GM21723 (cell line): ENCODE measurements around the gene TEX44.
A peak's percentile ranks its signal among the peaks of the same experiment; 100 is the strongest.
"Not testable (repeated sequence)": the region's sequence is repeated elsewhere in the genome, so short reads cannot be mapped to it uniquely, and the experiment has no call there.

ENCODE experiments used
- ATAC-seq: cut with Tn5 transposase; IDR thresholded peaks from one replicate; pipeline ENCODE4 v1.9.1; 2021; ENCODE audit warnings: mild to moderate bottlenecking, moderate library complexity; ENCODE audit not compliant: unreplicated experiment

TEX44 gene

DNA sequence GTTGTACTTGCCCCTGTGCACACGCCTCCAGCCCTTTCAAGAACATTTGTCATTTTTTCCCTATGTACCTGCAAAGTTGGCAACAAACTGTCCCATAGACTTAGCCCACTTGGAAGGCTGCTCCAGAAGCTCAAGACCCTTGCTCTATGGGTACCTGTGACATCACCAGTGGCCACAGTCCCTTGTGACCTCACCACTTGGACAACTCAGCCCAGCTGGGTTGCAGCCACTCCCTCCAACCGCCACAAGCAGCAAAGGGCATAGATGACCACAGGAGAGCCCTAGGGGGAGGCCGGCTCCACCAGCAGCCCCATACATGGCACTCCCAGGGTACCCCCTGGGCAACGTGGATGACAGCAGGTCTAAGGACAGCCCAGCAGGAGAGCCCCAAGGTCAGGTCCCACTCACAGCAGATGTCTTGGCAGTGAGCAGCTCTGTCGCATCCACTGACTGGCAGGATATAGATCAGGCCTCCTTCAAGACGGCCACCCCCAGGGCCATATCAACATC, at the start of gene TEX44:
TEX44 (plus strand) TSS at position 229 of the 510 bp plus-strand sequence; CDS start at position 317, 88 bp downstream.
- no peak for ATAC-seq

DNA sequence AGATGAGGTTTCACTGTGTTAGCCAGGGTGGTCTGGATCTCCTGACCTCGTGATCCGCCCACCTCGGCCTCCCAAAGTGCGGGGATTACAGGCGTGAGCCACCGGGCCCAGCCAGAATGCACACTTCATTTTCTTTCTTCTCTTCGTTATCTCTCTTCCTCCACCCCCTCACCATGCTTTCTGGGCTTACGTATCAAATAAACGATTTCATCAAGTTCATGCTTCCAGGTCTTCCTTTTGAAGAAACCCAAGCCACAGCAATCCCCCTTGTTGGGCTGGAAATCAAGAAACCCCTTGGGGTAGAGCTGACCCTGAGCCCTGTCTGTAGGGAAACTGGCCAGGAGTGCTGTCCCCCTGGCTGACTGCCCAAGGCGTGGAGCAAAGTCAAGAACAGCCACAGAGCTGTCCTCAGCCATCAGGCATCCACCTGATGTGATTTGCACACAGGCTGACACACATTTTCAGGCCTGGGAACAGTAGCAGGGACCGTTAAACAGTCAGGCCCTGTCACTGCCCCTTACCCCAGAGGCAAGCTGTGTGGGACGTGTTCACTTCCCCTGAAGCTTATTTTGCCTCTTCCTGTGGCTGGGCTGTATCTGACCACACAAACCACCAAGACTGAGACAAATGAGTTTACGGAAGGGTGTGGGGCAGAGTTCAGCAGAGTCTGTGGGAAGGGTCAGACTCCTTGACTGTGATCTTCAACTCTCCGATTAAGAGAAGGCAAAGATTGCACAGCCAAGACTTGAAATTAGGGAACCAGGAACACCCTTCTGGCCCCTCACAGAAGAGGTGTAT, 47.4 kb upstream of the TEX44 start:
- ATAC-seq = peak; percentile 99

DNA sequence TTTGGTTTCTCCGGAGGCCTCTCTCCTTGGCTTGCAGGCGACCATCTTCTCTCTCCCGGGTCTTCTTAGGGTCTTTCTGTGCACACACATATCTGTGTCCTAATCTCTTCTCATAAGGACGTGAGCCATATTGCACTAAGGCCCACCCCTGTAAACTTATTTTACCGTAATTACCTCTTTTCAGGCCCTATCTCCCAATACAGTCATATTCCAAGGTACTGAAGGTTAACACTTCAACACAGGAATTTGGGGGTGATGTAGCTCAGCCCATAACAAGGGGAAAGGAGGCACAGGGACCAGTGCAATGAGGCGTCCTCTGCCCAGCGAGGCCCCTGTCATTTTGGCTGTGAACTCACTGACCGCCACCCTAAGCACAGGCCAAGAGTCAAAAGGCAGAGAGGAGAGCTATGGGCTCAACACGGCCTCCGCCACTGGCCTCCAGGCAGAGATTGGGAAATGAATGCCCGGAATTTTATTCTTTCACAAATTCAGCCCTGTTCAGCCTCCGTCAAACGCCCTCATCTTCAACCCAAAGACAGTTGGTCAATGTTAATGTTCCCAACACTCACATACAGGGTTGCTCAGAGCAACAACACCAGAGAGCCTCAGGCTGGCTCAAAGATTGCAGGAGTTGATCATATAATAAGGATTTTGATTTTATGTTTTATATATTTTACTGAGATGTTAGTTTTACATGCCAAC, 46.5 kb upstream of the TEX44 start:
- ATAC-seq = no peak

DNA sequence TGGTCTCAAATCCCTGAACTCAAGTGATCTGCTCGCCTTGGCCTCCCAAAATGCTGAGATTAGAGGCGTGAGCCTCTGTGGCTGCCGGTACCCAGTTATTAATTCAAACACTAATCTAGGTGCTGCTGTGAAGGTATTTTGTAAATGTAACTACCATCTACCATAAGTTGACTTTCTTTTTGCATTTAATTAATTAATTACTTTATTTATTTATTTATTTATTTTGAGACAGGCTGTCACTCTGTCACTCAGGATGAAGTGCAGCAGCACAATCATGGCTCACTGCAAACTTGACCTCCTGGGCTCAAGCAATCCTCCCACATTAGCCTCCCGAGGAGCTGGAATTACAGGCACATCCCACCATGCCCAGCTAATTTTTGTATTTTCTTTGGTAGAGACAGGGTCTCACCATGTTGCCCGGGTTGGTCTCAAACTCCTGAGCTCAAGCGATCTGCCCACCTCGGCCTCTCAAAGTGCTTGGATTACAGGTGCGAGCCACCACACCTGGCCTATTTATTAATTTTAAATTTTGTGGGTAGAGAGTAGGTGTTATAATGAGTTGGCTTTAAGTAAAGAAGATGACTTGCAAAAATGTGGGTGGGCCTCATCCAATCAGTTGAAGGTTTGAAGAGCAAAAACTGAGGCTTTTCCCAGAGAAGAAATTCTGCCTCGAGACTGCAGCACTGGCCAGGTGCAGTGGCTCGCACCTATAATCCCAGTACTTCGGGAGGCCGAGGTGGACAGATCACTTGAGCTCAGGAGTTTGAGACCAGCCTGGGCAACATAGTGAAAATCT, 45.2 kb upstream of the TEX44 start:
- ATAC-seq = no peak

DNA sequence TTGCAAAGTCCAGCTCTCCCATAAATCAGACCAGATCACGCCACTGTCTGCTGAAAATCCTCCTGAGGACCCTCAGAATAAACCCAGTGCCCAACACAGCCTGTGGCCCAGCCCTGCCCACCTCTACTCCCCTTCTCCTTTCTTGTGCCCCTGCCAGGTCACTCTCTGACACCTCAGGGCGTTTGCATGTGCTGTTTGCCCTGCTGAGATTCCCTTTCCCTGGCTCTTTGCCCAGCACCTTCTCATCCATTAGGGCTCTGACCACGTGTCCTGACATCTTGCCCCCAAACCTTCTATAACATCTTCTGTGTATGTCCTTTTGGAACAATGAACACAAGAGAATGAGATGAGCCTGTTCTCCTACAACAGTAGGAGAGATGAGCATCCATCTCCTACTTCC, 43.9 kb upstream of the TEX44 start:
- ATAC-seq = no peak

DNA sequence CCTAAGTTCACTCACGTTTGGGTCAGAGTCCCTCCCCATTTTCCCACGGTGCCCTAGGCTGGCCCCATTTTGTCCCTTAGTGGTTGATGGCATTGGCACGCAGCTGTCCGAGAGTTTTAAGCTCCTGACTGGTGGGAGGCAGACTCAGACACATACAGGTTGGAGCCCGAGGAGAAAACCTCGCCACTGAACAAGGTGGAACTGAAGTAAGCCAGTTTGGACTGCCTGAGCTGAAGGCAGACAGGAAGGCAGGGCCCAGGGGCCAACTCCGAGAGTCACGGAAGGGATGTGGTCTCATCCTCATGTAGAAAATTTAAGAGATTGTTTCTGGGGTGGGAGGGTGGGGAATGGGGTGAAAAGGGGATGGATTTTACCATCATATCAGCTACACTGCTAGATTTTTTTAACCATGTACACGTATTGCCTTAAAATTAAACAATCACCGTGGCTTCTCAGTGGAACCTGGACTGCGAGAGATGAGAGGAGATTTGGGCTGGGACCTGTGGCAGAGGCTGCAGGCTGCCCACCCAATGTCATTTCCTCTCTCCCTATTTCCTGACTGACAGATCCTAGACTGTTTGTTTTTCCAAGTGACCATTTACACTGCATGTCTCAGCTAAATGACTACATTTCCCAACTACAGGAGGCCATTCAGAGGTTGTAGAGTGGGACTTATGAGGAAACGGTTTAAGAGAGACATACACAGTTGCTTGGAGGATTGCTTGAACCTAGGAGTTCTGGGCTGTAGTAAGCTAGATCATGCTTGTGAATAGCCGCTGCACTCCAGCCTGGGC, 43.0 kb upstream of the TEX44 start:
- no peak for ATAC-seq

DNA sequence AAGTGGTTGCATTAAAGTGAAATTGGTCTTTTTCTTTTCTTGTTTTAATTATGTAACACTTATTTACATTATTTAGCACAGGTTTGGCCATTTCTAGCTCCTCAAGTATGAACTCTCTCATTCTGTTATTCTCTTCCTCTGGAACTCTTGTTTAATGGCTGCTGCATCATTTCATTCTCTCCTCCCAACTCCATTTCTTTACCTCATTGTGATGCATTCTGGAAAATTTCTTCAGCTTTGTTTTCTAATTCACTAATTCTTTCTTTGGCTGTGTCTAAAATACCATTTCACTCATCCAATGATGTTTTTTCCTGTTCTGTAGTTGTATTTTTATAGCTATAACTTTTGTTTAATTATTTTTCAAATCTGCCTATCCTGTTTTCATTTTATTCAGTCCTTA, 39.9 kb upstream of the TEX44 start:
- no peak for ATAC-seq

DNA sequence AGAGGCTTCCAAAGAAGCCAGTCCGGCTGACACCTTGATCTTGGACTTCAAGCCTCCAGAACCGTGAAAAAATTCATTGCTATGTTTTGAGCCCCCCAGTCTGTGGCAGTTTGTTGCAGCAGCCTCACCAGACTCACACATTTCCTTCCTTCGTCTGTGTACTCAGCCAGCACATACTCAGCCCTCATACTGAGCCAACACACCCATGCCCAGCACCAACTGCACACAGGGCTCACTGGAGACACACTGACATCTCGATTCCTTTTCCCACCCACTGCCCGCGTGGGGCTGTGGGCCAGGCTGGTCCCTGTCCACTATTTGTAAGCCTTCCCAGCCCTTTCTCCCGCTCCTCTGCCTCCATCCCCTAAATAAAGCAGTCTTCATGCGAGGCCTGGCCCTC, 38.3 kb upstream of the TEX44 start:
- no peak for ATAC-seq

DNA sequence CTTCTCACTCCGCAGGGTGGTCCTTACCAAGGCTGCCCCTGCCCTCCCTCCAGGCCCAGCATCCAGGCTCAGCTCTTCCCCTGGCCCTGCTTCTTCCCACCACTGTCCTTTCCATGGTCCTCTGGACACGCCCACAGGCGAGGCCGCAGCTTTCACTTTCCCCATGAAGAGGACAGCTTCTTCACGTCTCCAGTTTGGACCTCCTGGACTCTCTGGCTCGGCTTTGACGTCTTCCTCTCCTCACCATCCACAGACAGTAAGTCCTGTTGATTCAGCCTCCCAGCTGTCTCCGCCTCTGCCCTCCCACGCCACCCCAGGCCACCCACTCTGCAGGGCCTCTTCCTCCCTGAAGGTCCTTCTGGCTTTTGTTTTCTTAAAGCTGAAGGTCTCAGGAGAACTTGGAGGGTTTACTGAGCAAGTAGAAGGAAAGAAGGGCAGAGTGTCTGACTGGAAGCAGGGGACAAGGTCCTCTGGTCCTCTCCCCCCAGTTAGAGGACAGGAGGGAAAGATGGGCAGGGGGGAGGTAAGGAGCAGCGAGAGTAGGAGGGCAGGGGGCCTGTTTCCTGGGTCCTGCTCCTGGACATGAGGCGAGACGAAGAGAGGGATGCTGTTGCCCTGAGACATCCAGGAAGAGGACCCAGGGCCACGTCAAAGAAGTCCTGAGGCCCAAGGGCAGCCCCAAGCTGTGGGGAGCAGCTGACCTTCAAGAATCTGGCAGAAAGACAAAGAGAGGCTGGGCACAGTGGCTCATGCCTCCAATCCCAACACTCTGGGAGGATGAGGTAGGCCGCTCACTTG, 37.7 kb upstream of the TEX44 start:
- ATAC-seq = no peak

DNA sequence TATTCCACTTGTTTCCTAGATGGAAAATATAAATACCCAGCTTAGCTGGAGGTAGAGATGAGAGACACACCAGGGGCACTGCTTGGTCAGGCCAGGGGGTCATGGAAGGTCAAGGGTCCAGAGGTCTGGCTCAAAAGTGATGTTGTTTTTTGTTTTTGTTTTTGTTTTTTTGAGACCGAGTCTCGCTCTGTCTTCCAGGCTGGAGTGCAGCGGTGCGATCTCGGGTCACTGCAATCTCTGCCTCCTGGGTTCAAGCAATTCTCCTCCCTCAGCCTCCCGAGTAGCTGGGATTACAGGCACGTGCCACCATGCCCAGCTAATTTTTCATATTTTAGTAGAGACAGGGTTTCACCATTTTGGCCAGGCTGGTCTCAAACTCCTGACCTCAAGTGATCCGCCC, 36.2 kb upstream of the TEX44 start:
- not testable (repeated sequence) for ATAC-seq

DNA sequence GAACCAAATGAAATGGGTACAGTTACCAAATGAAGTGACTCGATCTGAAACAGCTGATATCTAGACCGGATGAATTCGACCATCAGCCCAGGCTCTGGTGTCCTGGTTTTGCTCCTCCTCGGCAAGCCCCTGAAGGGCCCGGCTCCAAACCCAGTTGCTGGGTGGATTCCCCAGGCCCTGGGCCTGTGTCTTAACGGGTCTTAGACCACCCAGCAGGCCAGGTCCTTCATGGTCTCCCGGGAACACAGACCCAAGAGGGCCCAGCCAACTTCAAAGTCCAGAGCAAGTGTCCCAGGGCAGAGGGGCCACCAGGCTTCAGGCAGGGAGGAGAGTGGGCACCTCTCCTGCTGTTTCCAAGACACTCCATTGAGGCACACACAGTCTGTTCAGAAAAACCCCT, 35.7 kb upstream of the TEX44 start:
- no peak for ATAC-seq

DNA sequence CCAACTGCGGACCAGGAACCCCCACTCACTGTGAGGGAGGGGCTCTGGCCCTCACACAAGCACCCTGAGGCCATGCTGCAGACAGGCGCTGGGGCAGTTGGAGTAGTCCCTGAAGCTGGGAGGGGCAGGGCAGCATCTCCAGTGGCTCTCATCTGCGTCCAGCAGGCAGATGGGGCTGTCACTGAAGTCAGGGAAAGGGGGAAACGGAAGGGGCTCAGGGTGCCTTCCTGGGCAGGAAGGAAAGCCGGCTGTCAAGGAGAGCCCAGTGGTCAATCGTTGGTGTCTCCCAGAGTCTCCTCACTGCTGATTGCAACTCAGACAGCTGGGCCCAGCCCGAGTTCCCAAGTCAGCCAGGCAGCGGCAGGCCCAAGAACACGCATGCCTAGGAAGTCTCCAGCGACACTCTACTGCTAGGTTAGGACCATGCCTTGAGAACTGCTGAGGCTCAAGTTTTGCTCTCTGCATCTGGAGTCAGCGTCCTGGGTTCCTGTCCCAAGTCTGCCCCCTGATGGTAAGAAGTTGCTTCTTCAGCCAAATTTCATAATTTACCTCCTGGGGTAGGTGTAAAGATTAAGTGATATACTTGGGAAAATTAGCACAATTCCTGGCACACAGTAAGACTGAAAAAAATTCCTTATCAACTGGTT, 35.0 kb upstream of the TEX44 start:
- ATAC-seq = peak; percentile 83

DNA sequence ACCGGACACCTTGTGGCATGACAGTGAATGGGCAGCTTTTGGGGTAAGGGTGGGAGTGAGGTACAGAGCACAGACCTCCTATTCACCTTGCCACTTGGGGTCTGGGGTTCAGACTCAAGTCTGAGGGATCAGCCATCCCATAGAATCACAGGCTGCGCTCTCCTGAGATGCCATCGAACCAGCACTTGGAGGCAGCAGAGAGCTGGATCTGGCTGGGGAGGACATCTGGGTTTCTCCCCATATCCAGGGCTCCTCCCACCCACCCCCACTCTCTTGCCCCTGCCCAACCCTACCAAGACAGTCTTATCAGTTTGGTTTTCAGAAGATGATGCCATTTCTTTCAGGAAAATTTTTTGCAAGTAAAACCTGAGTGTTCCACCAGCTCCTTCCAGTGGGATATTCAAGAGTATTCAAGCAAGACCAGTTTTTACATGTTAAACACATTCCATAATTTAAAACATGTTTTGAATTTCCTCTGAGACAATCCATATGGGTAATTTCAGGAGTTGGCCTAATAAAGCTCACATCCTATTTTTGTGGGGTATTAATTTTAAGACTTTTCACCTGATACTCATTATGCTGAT, 29.2 kb upstream of the TEX44 start:
- no peak for ATAC-seq

DNA sequence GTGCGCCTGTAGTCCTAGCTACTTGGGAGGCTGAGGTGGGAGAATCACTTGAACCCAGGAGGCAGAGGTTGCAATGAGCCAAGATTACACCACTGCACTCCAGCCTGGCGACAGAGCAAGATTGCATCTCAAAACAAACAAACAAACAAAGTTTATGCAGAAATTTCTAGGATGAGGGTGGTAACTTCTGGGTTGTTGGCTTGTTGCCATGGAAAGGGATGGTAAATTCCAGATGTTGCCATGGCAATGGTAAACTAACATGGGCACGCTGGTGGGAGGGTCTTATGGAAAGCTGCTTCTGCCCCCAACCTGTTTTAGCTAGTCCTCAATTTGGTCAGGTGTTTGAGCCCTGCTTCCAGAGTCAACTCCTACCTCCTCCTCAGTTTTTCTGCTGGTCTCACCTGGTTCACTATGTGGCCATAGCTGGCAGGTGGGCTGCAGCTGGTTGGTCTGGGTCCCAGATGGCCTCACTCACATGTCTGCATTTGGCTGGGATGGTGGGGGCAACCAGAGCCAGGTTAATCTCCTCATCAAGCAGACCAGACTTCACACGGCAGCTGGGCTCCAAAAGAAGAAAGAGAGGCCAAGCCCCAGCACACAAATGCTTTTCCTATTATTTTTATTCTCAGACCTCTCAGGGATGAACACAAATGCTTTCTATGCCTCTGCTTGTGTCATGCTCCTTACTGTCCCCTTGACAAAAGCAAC, 26.6 kb upstream of the TEX44 start:
- ATAC-seq = no peak

DNA sequence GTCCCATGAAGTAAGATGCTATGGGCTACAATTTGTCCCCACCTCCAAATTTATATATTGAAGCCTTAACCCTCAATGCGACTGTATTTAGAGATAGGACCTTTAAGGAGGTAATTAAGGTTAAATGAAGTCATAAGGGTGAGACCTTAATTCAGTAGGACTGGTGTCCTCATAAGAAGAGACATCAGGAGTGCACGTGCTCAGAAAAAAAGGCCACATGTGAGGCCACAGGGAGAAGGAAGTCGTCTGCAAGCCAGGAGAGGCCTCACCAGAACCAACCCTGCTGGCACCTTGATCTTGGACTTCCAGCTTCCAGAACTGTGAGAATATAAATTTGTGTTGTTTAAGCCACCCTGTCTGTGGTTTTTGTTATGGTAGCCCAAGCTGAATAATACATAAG, 25.5 kb upstream of the TEX44 start:
- no peak for ATAC-seq

DNA sequence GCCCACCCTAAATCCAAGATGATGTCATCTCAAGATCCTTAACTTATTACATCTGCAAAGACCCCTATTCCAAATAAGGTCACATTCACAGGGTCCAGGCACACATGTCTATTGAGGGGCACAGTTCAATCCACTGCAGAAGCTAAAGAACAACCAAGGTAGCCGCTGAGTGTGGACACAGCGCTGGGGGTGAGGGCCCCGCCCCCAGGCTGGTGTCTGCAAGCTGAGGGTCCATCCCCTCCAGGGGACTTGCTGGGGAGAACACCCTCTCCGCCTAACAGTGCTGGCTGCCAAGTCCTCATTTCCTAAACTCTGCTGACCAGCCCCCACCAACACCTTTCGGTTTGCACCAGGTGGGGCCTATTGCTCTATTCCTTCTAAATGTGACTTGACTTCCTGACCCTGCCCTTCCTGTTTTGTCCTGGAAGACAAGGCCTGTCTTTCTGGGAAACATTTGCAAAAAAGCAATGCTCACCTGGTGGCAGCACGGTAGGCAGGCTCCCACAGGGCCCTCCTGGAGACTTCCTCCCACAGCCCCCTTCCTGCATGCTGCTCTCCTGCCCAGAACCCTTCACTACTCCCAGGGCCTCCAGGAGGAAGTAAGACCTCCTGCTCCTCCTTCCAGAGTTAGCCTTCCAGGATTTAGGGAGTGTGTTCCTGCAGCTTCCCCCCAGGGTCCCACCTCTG, 24.4 kb upstream of the TEX44 start:
- ATAC-seq = no peak

DNA sequence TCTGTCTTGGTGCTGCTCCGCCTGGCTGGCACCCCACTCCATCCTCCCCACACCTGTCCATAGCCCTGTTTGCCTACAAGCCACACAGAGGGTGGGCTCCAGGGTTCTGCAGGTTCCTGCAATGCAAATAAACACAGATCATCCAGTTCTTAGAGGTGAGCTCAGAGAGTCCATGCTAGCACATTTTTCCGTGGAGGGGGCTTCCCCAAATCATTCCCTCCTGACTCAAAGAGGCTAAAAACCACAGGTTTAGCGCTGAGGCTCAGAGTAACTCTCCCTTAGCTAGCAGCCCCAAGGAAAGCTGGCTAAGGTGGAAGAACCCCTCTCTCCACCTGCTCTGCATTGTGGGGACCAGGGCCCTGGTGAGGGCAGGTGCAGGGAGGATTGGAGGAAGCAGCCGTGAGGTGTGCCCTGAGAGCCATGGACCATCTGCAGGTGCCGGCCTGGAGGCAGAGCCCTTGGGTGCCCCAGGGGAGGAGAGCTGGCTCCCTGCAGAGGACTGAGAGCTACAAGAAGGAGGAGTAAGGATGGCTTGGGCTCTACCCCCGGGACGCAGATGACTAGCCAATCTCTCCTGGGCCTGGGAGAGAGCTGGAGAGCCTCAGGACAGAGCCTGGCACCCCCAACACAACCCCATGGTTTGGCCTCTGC, 23.8 kb upstream of the TEX44 start:
- ATAC-seq = no peak
